H1 (cell line): ENCODE results near the gene HADH.

ENCODE experiments used
- CBX5 ChIP-seq: fragments of 300-800, 300-1000 bp; sonication (generic); IDR thresholded peaks from 2 replicates; pipeline ENCODE4 v1.7.1; 2016; ENCODE audit warnings: antibody characterized with exemption, low read length, low read depth
- CEBPB ChIP-seq: IDR thresholded peaks from 2 replicates; pipeline ENCODE4 v1.6.1; 2012; ENCODE audit warnings: low read depth, low read length
- EZH2 ChIP-seq: fragments of 200-600 bp; sonication (generic); IDR thresholded peaks from 2 replicates; pipeline ENCODE4 v1.7.1; 2012; ENCODE audit warnings: low read depth, mild to moderate bottlenecking, moderate library complexity, low read length, inconsistent platforms; ENCODE audit not compliant: severe bottlenecking
- GABPA ChIP-seq: IDR thresholded peaks from 2 replicates; pipeline ENCODE4 v1.6.1; 2011; ENCODE audit warnings: mild to moderate bottlenecking, low read length, moderate library complexity, borderline replicate concordance; ENCODE audit not compliant: insufficient read depth
- NRF1 ChIP-seq: IDR thresholded peaks from 2 replicates; pipeline ENCODE4 v1.6.1; 2011; ENCODE audit warnings: mild to moderate bottlenecking, low read depth, low read length, improper control_type of control experiment
- POLR2A ChIP-seq, 2 experiments: IDR thresholded peaks; 1 replicate in 1 of 2; 2 replicates in 1 of 2; pipeline ENCODE4 v1.6.1; 2011; ENCODE audit warnings: low read depth in 2 of 2, low read length in 2 of 2, mild to moderate bottlenecking in 2 of 2; ENCODE audit errors: control extremely low read depth in 1 of 2
- POLR2AphosphoS5 ChIP-seq: IDR thresholded peaks from 2 replicates; pipeline ENCODE4 v1.6.1; 2011; ENCODE audit warnings: low read depth, low read length
- RAD21 ChIP-seq, 2 experiments: IDR thresholded peaks in 1 of 2; conservative IDR thresholded peaks in 1 of 2; 2 replicates each; pipeline ENCODE4 v1.6.1; 2011; ENCODE audit warnings: low read depth in 2 of 2, low read length in 2 of 2, improper control_type of control experiment in 1 of 2, inconsistent platforms in 1 of 2, mild to moderate bottlenecking in 1 of 2, moderate library complexity in 1 of 2
- RBBP5 ChIP-seq: IDR thresholded peaks from 2 replicates; pipeline ENCODE4 v1.7.1; 2012; ENCODE audit warnings: low read depth, mild to moderate bottlenecking, inconsistent platforms, low read length, moderate library complexity, borderline replicate concordance
- SIX5 ChIP-seq: IDR thresholded peaks from 2 replicates; pipeline ENCODE4 v1.6.1; 2011; ENCODE audit warnings: mild to moderate bottlenecking, low read depth, low read length
- TAF1 ChIP-seq: IDR thresholded peaks from 2 replicates; pipeline ENCODE4 v1.6.1; 2011; ENCODE audit warnings: mild to moderate bottlenecking, low read depth, low read length
- YY1 ChIP-seq: IDR thresholded peaks from 2 replicates; pipeline ENCODE4 v1.6.1; 2011; ENCODE audit warnings: low read depth, mild to moderate bottlenecking, low read length
- TF ChIP-seq, protein P1 (sequence below), 3 experiments: IDR thresholded peaks; 1 replicate in 2 of 3; 2 replicates in 1 of 3; pipeline versions ENCODE4 v1.5.1 to v1.6.1; 2011; ENCODE audit warnings: low read length in 3 of 3, mild to moderate bottlenecking in 3 of 3, inconsistent platforms in 2 of 3, low read depth in 1 of 3, moderate library complexity in 1 of 3; ENCODE audit not compliant: insufficient read depth in 1 of 3; ENCODE audit errors: control extremely low read depth in 1 of 3

DNA sequence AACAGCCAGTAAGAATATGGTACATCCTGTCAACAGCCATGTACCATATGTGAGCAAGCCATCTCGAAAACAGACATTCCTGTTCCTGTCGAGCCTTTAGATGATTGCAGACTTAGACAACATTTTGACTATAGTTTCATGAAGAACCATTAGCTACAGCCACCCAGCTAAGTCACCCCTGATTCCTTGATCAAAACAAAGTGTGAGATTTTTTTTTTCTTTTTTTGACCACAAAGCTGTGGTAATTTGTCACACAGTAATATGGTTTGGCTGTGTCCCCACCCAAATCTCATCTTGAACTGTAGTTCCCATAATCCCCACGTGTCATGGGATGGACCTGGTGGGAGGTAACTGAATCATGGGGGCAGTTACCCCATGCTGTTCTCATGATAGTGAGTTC, 15.2 kb upstream of the HADH start:
- TF ChIP-seq CBX5 = no peak
- no peak for TF ChIP-seq CEBPB
- TF ChIP-seq, protein P1, sequence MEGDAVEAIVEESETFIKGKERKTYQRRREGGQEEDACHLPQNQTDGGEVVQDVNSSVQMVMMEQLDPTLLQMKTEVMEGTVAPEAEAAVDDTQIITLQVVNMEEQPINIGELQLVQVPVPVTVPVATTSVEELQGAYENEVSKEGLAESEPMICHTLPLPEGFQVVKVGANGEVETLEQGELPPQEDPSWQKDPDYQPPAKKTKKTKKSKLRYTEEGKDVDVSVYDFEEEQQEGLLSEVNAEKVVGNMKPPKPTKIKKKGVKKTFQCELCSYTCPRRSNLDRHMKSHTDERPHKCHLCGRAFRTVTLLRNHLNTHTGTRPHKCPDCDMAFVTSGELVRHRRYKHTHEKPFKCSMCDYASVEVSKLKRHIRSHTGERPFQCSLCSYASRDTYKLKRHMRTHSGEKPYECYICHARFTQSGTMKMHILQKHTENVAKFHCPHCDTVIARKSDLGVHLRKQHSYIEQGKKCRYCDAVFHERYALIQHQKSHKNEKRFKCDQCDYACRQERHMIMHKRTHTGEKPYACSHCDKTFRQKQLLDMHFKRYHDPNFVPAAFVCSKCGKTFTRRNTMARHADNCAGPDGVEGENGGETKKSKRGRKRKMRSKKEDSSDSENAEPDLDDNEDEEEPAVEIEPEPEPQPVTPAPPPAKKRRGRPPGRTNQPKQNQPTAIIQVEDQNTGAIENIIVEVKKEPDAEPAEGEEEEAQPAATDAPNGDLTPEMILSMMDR (IDR thresholded peaks at IDR 0.05; ENCODE audit: control extremely low read depth in 1 of 3, insufficient read depth in 1 of 3, low read depth in 1 of 3, low read length in 3 of 3) = no peak
- TF ChIP-seq EZH2 = no peak
- no peak for TF ChIP-seq SIX5
- no peak for TF ChIP-seq TAF1
- TF ChIP-seq POLR2AphosphoS5 = no peak
- TF ChIP-seq YY1 = no peak
- no peak for TF ChIP-seq GABPA
- no peak for TF ChIP-seq POLR2A (IDR thresholded peaks at IDR 0.05; ENCODE audit: control extremely low read depth in 1 of 2, low read depth in 2 of 2, low read length in 2 of 2)
- no peak for TF ChIP-seq NRF1
- TF ChIP-seq RBBP5 = no peak
- TF ChIP-seq RAD21 (IDR thresholded peaks at IDR 0.05 in 1 of 2, conservative IDR thresholded peaks at IDR 0.05 in 1 of 2; ENCODE audit: low read depth in 2 of 2, low read length in 2 of 2) = no peak
